HepG2 (cell line): ENCODE measurements around the gene HSPE1. TPM values are rescaled to one million over a fixed set of nuclear protein-coding genes. Genes with fewer than 3 reads are reported as not detected.

Experiments used
- ARID3A ChIP-seq: IDR thresholded peaks from 2 replicates; pipeline ENCODE4 v1.6.1; 2012; ENCODE audit warnings: low read depth, low read length, improper control_type of control experiment
- HDAC2 ChIP-seq: sonication (generic); formaldehyde crosslinking; IDR thresholded peaks from 2 replicates; pipeline ENCODE4 v1.4.0; 2020; ENCODE audit warnings: missing genetic modification reagents
- IKZF1 ChIP-seq: fragments of 450-650 bp; IDR thresholded peaks from 2 replicates; pipeline ENCODE4 v1.7.1; 2016
- KLF16 ChIP-seq, 2 experiments: sonication (generic) in 1 of 2; formaldehyde crosslinking in 1 of 2; IDR thresholded peaks; 2 replicates each; pipeline versions ENCODE4 v1.6.1 to v1.8.0; 2016 to 2023; ENCODE audit warnings: missing genetic modification reagents in 2 of 2, missing compliant biosample characterization in 1 of 2
- MAFF ChIP-seq: IDR thresholded peaks from 2 replicates; pipeline ENCODE4 v1.6.1; 2011; ENCODE audit warnings: low read depth, low read length, improper control_type of control experiment
- NFAT5 ChIP-seq: sonication (generic); formaldehyde crosslinking; IDR thresholded peaks from 2 replicates; pipeline ENCODE4 v1.4.0; 2020; ENCODE audit warnings: missing genetic modification reagents
- NFIB ChIP-seq: sonication (generic); formaldehyde crosslinking; IDR thresholded peaks from 2 replicates; pipeline ENCODE4 v1.9.0; 2021; ENCODE audit warnings: missing genetic modification reagents, mild to moderate bottlenecking, borderline replicate concordance
- NKX3-1 ChIP-seq: sonication (generic); formaldehyde crosslinking; IDR thresholded peaks from 2 replicates; pipeline ENCODE4 v1.5.0; 2020; ENCODE audit warnings: missing genetic modification reagents
- REXO4 ChIP-seq: sonication (generic); formaldehyde crosslinking; IDR thresholded peaks from 2 replicates; pipeline ENCODE4 v1.8.0; 2022; ENCODE audit warnings: missing genetic modification reagents, mild to moderate bottlenecking, borderline replicate concordance
- RFX1 ChIP-seq: fragments of 450-650 bp; IDR thresholded peaks from 2 replicates; pipeline ENCODE4 v1.6.1; 2017
- STAT6 ChIP-seq: sonication (generic); formaldehyde crosslinking; IDR thresholded peaks from 2 replicates; pipeline ENCODE4 v1.4.0; 2020; ENCODE audit warnings: missing genetic modification reagents, mild to moderate bottlenecking, borderline replicate concordance
- TCF7L2 ChIP-seq: IDR thresholded peaks from 2 replicates; pipeline ENCODE4 v1.6.1; 2011; ENCODE audit warnings: mild to moderate bottlenecking, low read depth, low read length, moderate library complexity
- THAP7 ChIP-seq: sonication (generic); formaldehyde crosslinking; IDR thresholded peaks from 2 replicates; pipeline ENCODE4 v1.8.1; 2023; ENCODE audit warnings: mild to moderate bottlenecking, missing genetic modification reagents
- TP53 ChIP-seq: sonication (generic); formaldehyde crosslinking; conservative IDR thresholded peaks from 2 replicates; pipeline ENCODE4 v1.4.0; 2020; ENCODE audit warnings: missing genetic modification reagents
- ZIK1 ChIP-seq: sonication (generic); formaldehyde crosslinking; IDR thresholded peaks from 2 replicates; pipeline ENCODE4 v1.5.0; 2020; ENCODE audit warnings: mild to moderate bottlenecking, low read depth, missing genetic modification reagents, borderline replicate concordance
- ZNF12 ChIP-seq: sonication (generic); formaldehyde crosslinking; IDR thresholded peaks from 2 replicates; pipeline ENCODE4 v1.5.0; 2020; ENCODE audit warnings: missing genetic modification reagents
- ZNF20 ChIP-seq: sonication (generic); formaldehyde crosslinking; IDR thresholded peaks from 2 replicates; pipeline ENCODE4 v1.4.0; 2020; ENCODE audit warnings: mild to moderate bottlenecking, moderate library complexity, missing genetic modification reagents
- ZNF543 ChIP-seq: sonication (generic); formaldehyde crosslinking; IDR thresholded peaks from 2 replicates; pipeline ENCODE4 v1.4.0; 2020; ENCODE audit warnings: mild to moderate bottlenecking, missing genetic modification reagents
- polyA plus RNA-seq, 8 experiments: library from polyadenylated mRNA; depleted of rRNA in 3 of 8; stranded (reverse) in 7 of 8; unstranded in 1 of 8; fragments of >200 nt; fragmentation: Illumina TruSeq in 4 of 8; extraction: Trizol in 4 of 8; gene quantifications; 2 replicates each; pipeline versions ENCODE4 v1.2.1 to v1.2.3, GENCODE V29; 2011 to 2016; ENCODE audit warnings: low read depth in 4 of 8, missing spikeins in 1 of 8, mixed read lengths in 1 of 8; ENCODE audit not compliant: insufficient read depth in 1 of 8
- total RNA-seq, 5 experiments: library from RNA; depleted of rRNA; stranded (reverse); fragments of >200 nt; fragmentation: Illumina TruSeq; extraction: Trizol; gene quantifications; 2 replicates each; pipeline ENCODE4 v1.2.3, GENCODE V29; 2016; ENCODE audit warnings: low read depth in 1 of 5

Gene HSPE1
- total and polyA plus RNA-seq, 2 of the 13 experiments (the other 11 are each of a cell fraction or from before 2014, with no cell fraction given), result 244 to 823 TPM

- TF ChIP-seq STAT6 (CRISPR knock-in tag), result peak; percentile 94; the same call in 1 of the 2 replicates
- peak in 1 of 2 experiments; percentile 71; a peak in 1 of 4 replicates for TF ChIP-seq KLF16 (CRISPR knock-in tag; IDR thresholded peaks at IDR 0.05)
- no peak for TF ChIP-seq NFIB
- TF ChIP-seq TP53 (CRISPR knock-in tag), result 0 out of 2 replicates have a peak, but pooled peaks have one; percentile 42
- peak; percentile 90; the same call in 1 of the 2 replicates for TF ChIP-seq NKX3-1 (CRISPR knock-in tag)
- no peak for TF ChIP-seq IKZF1
- TF ChIP-seq ARID3A, result no peak; the same call in 1 of the 2 replicates
- TF ChIP-seq ZNF12, result no peak
- TF ChIP-seq HDAC2 (CRISPR knock-in tag), result peak; percentile 76; the same call in 1 of the 2 replicates
- TF ChIP-seq ZNF20 (CRISPR knock-in tag), result peak; percentile 79; the same call in 1 of the 2 replicates
- no peak for TF ChIP-seq RFX1
- no peak for TF ChIP-seq REXO4 (CRISPR knock-in tag)
- peak; percentile 59; the same call in 1 of the 2 replicates for TF ChIP-seq ZNF543
- no peak for TF ChIP-seq TCF7L2
- TF ChIP-seq ZIK1, result no peak; the same call in 1 of the 2 replicates
- peak; percentile 91 for TF ChIP-seq NFAT5
- TF ChIP-seq THAP7, result peak; percentile 85
- peak; percentile 0; the same call in 1 of the 2 replicates for TF ChIP-seq MAFF
Observed at GRCh38 chr2:197453123-197453913, 46.9 kb upstream of the HSPE1 start, which contains the start of gene COQ10B (continued).
